GM18507 (cell line): ENCODE results near the gene MSI2.
"Not testable (repeated sequence)": the region's sequence is repeated elsewhere in the genome, so short reads cannot be mapped to it uniquely, and the experiment has no call there.

ENCODE experiments used
- DNase-seq: peaks from one replicate; pipeline ENCODE4 v3.0.0; 2011; ENCODE audit warnings: low read depth; ENCODE audit not compliant: insufficient read length; ENCODE audit errors: extremely low spot score
- FAIRE-seq: peaks from 2 replicates; lab custom pipeline; 2011; peaks lifted over from hg19 to GRCh38; lab: Jason Lieb, UNC

MSI2 gene

GRCh38 chr17:57286399-57287105, 30.2 kb downstream of the MSI2 start:
- no peak for DNase-seq

GRCh38 chr17:57288040-57288772, 31.9 kb downstream of the MSI2 start:
- no peak for FAIRE-seq
- DNase-seq, result no peak

More at GRCh38 chr17:57286399-57287105, 30.2 kb downstream of the MSI2 start:
- FAIRE-seq, result no peak

- no peak for FAIRE-seq
These were observed 32.4 kb downstream of the MSI2 start for GRCh38 chr17:57288773-57289121.

GRCh38 chr17:57289130-57289529, 32.8 kb downstream of the MSI2 start:
- FAIRE-seq, result no peak
- DNase-seq, result no peak

More at GRCh38 chr17:57288773-57289121, 32.4 kb downstream of the MSI2 start:
- no peak for DNase-seq

- FAIRE-seq, result no peak
- no peak for DNase-seq
These were observed 33.3 kb downstream of the MSI2 start for GRCh38 chr17:57289613-57290012.

GRCh38 chr17:57290981-57291380, 34.7 kb downstream of the MSI2 start:
- DNase-seq, result no peak

GRCh38 chr17:57292091-57292490, 35.8 kb downstream of the MSI2 start:
- FAIRE-seq (no peak), DNase-seq (no peak)

More at GRCh38 chr17:57290981-57291380, 34.7 kb downstream of the MSI2 start:
- no peak for FAIRE-seq

GRCh38 chr17:57293077-57293476, 36.8 kb downstream of the MSI2 start:
- FAIRE-seq, result no peak
- no peak for DNase-seq

- DNase-seq, result no peak
- FAIRE-seq, result no peak
These were observed 37.8 kb downstream of the MSI2 start for GRCh38 chr17:57294101-57294500.

GRCh38 chr17:57294629-57295501, 38.5 kb downstream of the MSI2 start:
- FAIRE-seq (no peak), DNase-seq (no peak)

- no peak for DNase-seq
- no peak for FAIRE-seq
These were observed 39.3 kb downstream of the MSI2 start for GRCh38 chr17:57295526-57296023.

GRCh38 chr17:57296231-57296630, 39.9 kb downstream of the MSI2 start:
- DNase-seq (no peak), FAIRE-seq (no peak)

GRCh38 chr17:57299176-57299575, 42.9 kb downstream of the MSI2 start:
- DNase-seq (no peak), FAIRE-seq (no peak)

- not testable (repeated sequence) for FAIRE-seq
These were observed 44.3 kb downstream of the MSI2 start for GRCh38 chr17:57300592-57300991.

GRCh38 chr17:57302690-57303465, 46.6 kb downstream of the MSI2 start:
- DNase-seq (no peak), FAIRE-seq (no peak)

More at GRCh38 chr17:57300592-57300991, 44.3 kb downstream of the MSI2 start:
- not testable (repeated sequence) for DNase-seq

GRCh38 chr17:57305144-57305728, 48.9 kb downstream of the MSI2 start:
- no peak for DNase-seq
- no peak for FAIRE-seq

- DNase-seq (no peak), FAIRE-seq (no peak)
These were observed 49.7 kb downstream of the MSI2 start for GRCh38 chr17:57305908-57306504.

GRCh38 chr17:57308543-57309186, 52.3 kb downstream of the MSI2 start:
- FAIRE-seq, result no peak
- no peak for DNase-seq
